SK-N-SH treated with all-trans-retinoic acid at 6 μM for 48 hours (cell line): Measurements from ENCODE around the gene MON2.

ENCODE experiments used
- ATAC-seq: fragments of 200-7000 bp; cut with Tn5 transposase; 3 replicates; pipeline ENCODE4 v1.9.1; 2020; ENCODE audit warnings: mild to moderate bottlenecking, moderate library complexity
- ARNTL ChIP-seq: fragments of 450-650 bp; formaldehyde crosslinking; IDR thresholded peaks from 2 replicates; pipeline ENCODE4 v1.5.0; 2020; ENCODE audit warnings: low read depth, mild to moderate bottlenecking, moderate library complexity, borderline replicate concordance
- BACH2 ChIP-seq: fragments of 250-450 bp; sonication (Bioruptor Pico); IDR thresholded peaks from 2 replicates; pipeline ENCODE4 v1.9.0; 2021; ENCODE audit warnings: mild to moderate bottlenecking, borderline replicate concordance
- CSDC2 ChIP-seq: fragments of 250-450 bp; sonication (Bioruptor Pico); IDR thresholded peaks from 2 replicates; pipeline ENCODE4 v1.5.0; 2020; ENCODE audit warnings: mild to moderate bottlenecking, moderate library complexity
- ESRRG ChIP-seq: fragments of 250-450 bp; sonication (Bioruptor Pico); IDR thresholded peaks from 2 replicates; pipeline ENCODE4 v1.6.1; 2021; ENCODE audit warnings: mild to moderate bottlenecking
- GLIS3 ChIP-seq: fragments of 250-450 bp; sonication (Bioruptor Pico); IDR thresholded peaks from 2 replicates; pipeline ENCODE4 v1.5.0; 2020; ENCODE audit warnings: mild to moderate bottlenecking, moderate library complexity
- ISL1 ChIP-seq: fragments of 250-450 bp; sonication (Bioruptor Pico); IDR thresholded peaks from 2 replicates; pipeline ENCODE4 v2.1.2; 2022; ENCODE audit warnings: mild to moderate bottlenecking, moderate library complexity
- OSR1 ChIP-seq: fragments of 250-450 bp; sonication (Bioruptor Pico); IDR thresholded peaks from 2 replicates; pipeline ENCODE4 v1.8.0; 2022; ENCODE audit warnings: moderate library complexity, mild to moderate bottlenecking, inconsistent platforms
- POU6F1 ChIP-seq: fragments of 250-450 bp; sonication (Bioruptor Pico); IDR thresholded peaks from 2 replicates; pipeline ENCODE4 v1.8.0; 2021; ENCODE audit warnings: low read depth, mild to moderate bottlenecking, moderate library complexity, borderline replicate concordance
- PPARA ChIP-seq: fragments of 250-450 bp; sonication (Bioruptor Pico); IDR thresholded peaks from 2 replicates; pipeline ENCODE4 v1.5.0; 2020; ENCODE audit warnings: mild to moderate bottlenecking, borderline replicate concordance
- RARB ChIP-seq: fragments of 250-450 bp; sonication (Bioruptor Pico); IDR thresholded peaks from 2 replicates; pipeline ENCODE4 v1.8.0; 2021; ENCODE audit warnings: mild to moderate bottlenecking, moderate library complexity
- SNAI2 ChIP-seq: fragments of 250-450 bp; sonication (Bioruptor Pico); IDR thresholded peaks from 2 replicates; pipeline ENCODE4 v1.5.0; 2020; ENCODE audit warnings: mild to moderate bottlenecking, moderate library complexity
- TCF4 ChIP-seq: fragments of 250-450 bp; sonication (Bioruptor Pico); IDR thresholded peaks from 2 replicates; pipeline ENCODE4 v1.8.0; 2021; ENCODE audit warnings: mild to moderate bottlenecking, moderate library complexity, borderline replicate concordance
- TOX ChIP-seq: fragments of 250-450 bp; sonication (Bioruptor Pico); IDR thresholded peaks from 2 replicates; pipeline ENCODE4 v1.8.0; 2021; ENCODE audit warnings: mild to moderate bottlenecking, moderate library complexity, borderline replicate concordance
- ZC3H10 ChIP-seq: fragments of 250-450 bp; sonication (Bioruptor Pico); IDR thresholded peaks from 2 replicates; pipeline ENCODE4 v1.5.1; 2021; ENCODE audit warnings: mild to moderate bottlenecking, moderate library complexity
- ZFP30 ChIP-seq: fragments of 450-650 bp; formaldehyde crosslinking; IDR thresholded peaks from 2 replicates; pipeline ENCODE4 v1.5.0; 2022; ENCODE audit warnings: mild to moderate bottlenecking, moderate library complexity
- ZNF565 ChIP-seq: fragments of 450-650 bp; formaldehyde crosslinking; conservative IDR thresholded peaks from 2 replicates; pipeline ENCODE4 v1.5.0; 2020; ENCODE audit warnings: low read depth, mild to moderate bottlenecking, moderate library complexity
- ZNF70 ChIP-seq: fragments of 450-650 bp; formaldehyde crosslinking; IDR thresholded peaks from 2 replicates; pipeline ENCODE4 v1.5.0; 2020; ENCODE audit warnings: mild to moderate bottlenecking, moderate library complexity
- TF ChIP-seq, protein P1 (sequence below): fragments of 250-450 bp; sonication (Bioruptor Pico); IDR thresholded peaks from 2 replicates; pipeline ENCODE4 v1.5.0; 2020; ENCODE audit warnings: mild to moderate bottlenecking, moderate library complexity
- TF ChIP-seq, protein P2 (sequence below): fragments of 250-450 bp; sonication (Bioruptor Pico); IDR thresholded peaks from 2 replicates; pipeline ENCODE4 v1.5.1; 2021; ENCODE audit warnings: mild to moderate bottlenecking, moderate library complexity

MON2 gene

GRCh38 chr12:62542814-62543213 is 76.2 kb downstream of the MON2 start:
- no peak for ATAC-seq

GRCh38 chr12:62543324-62543723 is 76.7 kb downstream of the MON2 start:
- no peak for TF ChIP-seq ZFP30 (CRISPR knock-in tag)
- no peak for TF ChIP-seq ARNTL (CRISPR knock-in tag)
- TF ChIP-seq PPARA (CRISPR knock-in tag), result no peak
- no peak for TF ChIP-seq ZNF565
- TF ChIP-seq, protein P1, sequence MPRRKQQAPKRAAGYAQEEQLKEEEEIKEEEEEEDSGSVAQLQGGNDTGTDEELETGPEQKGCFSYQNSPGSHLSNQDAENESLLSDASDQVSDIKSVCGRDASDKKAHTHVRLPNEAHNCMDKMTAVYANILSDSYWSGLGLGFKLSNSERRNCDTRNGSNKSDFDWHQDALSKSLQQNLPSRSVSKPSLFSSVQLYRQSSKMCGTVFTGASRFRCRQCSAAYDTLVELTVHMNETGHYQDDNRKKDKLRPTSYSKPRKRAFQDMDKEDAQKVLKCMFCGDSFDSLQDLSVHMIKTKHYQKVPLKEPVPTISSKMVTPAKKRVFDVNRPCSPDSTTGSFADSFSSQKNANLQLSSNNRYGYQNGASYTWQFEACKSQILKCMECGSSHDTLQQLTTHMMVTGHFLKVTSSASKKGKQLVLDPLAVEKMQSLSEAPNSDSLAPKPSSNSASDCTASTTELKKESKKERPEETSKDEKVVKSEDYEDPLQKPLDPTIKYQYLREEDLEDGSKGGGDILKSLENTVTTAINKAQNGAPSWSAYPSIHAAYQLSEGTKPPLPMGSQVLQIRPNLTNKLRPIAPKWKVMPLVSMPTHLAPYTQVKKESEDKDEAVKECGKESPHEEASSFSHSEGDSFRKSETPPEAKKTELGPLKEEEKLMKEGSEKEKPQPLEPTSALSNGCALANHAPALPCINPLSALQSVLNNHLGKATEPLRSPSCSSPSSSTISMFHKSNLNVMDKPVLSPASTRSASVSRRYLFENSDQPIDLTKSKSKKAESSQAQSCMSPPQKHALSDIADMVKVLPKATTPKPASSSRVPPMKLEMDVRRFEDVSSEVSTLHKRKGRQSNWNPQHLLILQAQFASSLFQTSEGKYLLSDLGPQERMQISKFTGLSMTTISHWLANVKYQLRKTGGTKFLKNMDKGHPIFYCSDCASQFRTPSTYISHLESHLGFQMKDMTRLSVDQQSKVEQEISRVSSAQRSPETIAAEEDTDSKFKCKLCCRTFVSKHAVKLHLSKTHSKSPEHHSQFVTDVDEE (CRISPR knock-in tag), result no peak
- TF ChIP-seq ZC3H10 (CRISPR knock-in tag), result no peak
- TF ChIP-seq, protein P2, sequence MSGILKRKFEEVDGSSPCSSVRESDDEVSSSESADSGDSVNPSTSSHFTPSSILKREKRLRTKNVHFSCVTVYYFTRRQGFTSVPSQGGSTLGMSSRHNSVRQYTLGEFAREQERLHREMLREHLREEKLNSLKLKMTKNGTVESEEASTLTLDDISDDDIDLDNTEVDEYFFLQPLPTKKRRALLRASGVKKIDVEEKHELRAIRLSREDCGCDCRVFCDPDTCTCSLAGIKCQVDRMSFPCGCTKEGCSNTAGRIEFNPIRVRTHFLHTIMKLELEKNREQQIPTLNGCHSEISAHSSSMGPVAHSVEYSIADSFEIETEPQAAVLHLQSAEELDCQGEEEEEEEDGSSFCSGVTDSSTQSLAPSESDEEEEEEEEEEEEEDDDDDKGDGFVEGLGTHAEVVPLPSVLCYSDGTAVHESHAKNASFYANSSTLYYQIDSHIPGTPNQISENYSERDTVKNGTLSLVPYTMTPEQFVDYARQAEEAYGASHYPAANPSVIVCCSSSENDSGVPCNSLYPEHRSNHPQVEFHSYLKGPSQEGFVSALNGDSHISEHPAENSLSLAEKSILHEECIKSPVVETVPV (CRISPR knock-in tag), result no peak
- TF ChIP-seq TOX (CRISPR knock-in tag), result no peak
- no peak for TF ChIP-seq ESRRG (CRISPR knock-in tag)
- ATAC-seq, result no peak

More at GRCh38 chr12:62542814-62543213, 76.2 kb downstream of the MON2 start:
- TF ChIP-seq ZC3H10 (CRISPR knock-in tag) (no peak), RARB (no peak), ARNTL (CRISPR knock-in tag) (no peak), TCF4 (CRISPR knock-in tag) (no peak), TOX (CRISPR knock-in tag) (no peak), SNAI2 (CRISPR knock-in tag) (no peak)
- TF ChIP-seq, protein P1 (CRISPR knock-in tag), result no peak
- TF ChIP-seq, protein P2 (CRISPR knock-in tag), result no peak

- no peak for ATAC-seq
- TF ChIP-seq ISL1 (no peak), CSDC2 (CRISPR knock-in tag) (no peak)
Measured at GRCh38 chr12:62543741-62544140, 77.1 kb downstream of the MON2 start.

DNA sequence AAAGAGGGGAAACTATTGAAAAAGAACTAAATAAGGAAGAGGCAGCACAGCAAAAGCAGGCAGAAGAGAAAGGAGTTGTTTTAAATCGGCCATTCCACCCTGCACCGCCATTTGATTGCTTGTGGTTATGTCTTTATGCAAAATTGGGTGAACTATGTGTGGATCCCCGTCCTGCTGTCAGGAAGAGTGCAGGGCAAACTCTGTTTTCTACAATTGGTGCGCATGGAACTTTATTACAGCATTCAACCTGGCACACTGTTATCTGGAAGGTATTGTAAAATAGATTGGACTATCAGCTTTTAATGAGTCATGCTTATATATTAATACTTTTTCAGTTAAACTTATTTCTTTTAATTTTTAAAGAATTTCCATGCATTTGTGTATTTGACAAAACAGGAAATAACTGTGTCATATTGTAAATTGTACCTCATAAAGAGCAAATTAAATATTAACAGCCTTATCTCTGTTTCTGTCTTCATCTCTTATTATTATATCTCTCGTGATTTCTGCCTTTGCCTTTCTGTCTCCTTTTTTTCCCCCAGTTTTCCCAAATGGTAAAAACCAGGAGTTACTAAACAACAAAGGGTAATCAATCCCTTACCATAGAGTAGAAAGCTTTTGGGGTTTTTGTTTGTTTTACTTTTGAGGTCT is 86.4 kb downstream of the MON2 start:
- no peak for ATAC-seq
- no peak for TF ChIP-seq CSDC2 (CRISPR knock-in tag)
- TF ChIP-seq, protein P1 (CRISPR knock-in tag), result no peak
- TF ChIP-seq SNAI2 (CRISPR knock-in tag), result no peak
- no peak for TF ChIP-seq BACH2 (CRISPR knock-in tag)
- no peak for TF ChIP-seq GLIS3 (CRISPR knock-in tag)
- TF ChIP-seq ZNF70, result no peak
- no peak for TF ChIP-seq ARNTL (CRISPR knock-in tag)
- TF ChIP-seq TOX (CRISPR knock-in tag), result no peak
- no peak for TF ChIP-seq OSR1
- TF ChIP-seq PPARA (CRISPR knock-in tag), result no peak
- TF ChIP-seq RARB, result no peak
- no peak for TF ChIP-seq POU6F1 (CRISPR knock-in tag)
- TF ChIP-seq, protein P2 (CRISPR knock-in tag), result no peak
- TF ChIP-seq ISL1, result no peak
